Stimulated activated CD4-positive, alpha-beta T cell treated with anti-CD3 and anti-CD28 coated beads, Interleukin-15, amount 100 ng/mL, for 1 hour (primary cell): ENCODE data around the gene MYO7B.

Source experiments
- DNase-seq, 2 donors: peaks; one replicate each; pipeline ENCODE4 v3.0.0-alpha.2; 2020; ENCODE audit warnings: low read depth in 1 of 2, low spot score in 1 of 2

MYO7B gene

DNA sequence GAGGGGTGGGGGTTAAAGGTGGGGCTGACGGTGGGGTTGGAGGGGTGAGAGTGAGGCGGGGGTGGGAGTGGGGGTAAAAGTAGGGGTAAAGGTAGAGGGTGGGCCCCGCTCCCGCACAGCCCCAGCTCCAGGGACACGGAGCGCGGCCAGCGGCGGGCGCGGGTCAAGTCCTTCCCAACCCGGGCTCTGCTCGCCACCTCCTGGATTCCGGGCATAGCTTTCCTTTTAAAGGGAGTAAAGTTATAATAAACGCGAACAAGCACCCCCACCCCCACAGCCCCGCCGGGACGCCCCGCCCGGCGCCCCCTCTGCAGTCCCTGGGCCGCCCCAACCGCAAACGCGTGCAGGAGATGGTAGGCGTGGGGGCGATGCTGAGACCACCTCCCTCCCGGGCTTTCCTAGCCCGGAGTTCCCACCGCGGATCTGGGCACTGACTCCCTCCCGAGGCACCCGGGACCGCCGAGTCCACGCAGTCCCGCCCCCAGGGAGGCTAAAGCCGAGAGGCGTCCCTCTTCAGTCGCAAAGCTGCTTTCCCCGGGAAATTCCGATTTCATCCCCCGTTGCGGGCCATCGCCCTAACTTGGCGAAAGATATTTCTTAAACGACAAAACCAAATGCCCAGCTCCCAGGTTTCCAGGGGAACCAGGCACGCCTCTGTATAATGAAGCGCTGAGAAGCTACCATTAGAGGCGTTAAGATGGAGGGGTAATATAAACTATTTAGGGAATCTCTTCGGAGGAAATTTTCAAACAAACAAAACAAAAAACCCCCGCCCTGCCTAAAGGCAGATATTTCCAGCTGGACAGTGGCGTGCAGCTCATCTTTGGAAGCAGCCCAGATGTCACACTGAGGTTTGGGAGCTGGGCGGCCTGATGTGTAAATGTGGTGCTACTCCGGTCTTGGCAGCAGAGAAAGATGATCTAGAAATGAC is 140.1 kb downstream of the MYO7B start, which contains the start of gene LIMS2:
TSS of gene LIMS2 (minus strand) at position 200 of the 931 bp plus-strand sequence. CDS start 506 bp downstream, outside the sequence.
- no peak for DNase-seq

- no peak for DNase-seq
These were observed 141.4 kb downstream of the MYO7B start for GRCh38 chr2:127676906-127677305.

DNA sequence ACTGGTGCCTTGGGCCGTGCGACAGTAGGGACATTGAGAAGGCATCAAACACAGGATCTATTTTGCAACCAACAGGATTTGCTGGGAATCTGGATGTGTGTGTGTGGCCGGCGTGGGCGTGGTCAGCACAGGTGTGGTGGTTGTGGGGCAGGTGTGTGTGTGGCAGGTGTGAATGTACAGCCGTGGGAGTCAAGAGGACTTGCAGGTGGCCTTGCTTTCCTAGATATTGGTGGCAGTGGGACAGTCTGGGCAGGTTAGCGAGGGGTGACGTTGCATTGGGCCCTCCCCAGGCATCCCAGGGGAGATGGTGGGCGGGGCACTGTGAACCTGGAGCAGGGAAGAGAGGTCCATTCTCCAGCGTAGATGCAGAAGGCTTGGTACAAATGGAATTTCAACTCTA is 143.0 kb downstream of the MYO7B start:
- DNase-seq = no peak

DNA sequence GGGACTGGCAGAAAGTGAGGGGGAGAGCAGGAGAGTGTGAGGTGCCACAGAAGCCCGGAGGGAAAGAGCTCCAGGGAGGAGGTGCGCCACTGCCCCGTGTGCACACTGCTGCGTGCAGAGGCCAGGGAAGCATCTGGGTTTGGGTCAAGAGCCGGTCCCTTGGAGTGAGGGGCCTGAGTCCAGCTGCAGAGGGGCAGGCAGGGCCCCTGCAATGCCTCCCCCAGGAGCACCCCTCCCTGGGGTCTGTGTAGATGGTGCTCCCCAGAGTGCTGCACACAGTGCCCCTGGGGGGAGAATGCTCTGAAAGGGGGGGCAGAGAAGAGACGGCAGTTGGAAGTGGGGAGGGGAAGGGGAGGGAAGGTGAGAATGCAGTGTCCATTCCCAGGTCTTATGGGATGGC is 143.5 kb downstream of the MYO7B start:
- no peak for DNase-seq

GRCh38 chr2:127679680-127680361 is 144.3 kb downstream of the MYO7B start:
- DNase-seq = no peak

- DNase-seq = no peak
These were observed 145.3 kb downstream of the MYO7B start for GRCh38 chr2:127680706-127681287.

DNA sequence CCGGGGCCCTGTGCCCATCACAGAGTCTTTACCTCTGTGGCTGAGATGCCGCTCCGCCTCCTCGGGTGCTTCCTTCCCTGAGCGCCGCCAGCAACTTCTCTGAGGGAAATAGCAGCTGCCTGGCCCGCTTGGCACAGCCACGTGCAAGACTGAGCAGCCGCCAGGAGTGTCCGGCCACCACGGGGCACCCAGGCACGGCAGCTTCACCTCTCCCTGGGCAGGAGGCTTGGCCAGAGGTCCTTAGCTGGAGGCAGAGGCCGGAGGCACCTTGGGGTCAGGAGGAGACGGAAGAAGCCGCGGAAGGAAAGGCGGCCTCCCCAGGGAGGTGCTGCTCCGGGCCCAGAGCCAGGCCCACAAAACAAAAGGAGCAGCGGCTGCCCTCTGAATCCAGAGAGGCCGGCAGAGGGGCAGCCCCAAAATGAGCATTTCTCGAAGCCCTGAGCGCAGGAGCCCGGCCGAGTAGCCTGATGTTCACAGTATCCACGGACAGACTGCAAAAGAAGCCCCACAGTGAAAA is 145.9 kb downstream of the MYO7B start:
- DNase-seq = no peak

DNA sequence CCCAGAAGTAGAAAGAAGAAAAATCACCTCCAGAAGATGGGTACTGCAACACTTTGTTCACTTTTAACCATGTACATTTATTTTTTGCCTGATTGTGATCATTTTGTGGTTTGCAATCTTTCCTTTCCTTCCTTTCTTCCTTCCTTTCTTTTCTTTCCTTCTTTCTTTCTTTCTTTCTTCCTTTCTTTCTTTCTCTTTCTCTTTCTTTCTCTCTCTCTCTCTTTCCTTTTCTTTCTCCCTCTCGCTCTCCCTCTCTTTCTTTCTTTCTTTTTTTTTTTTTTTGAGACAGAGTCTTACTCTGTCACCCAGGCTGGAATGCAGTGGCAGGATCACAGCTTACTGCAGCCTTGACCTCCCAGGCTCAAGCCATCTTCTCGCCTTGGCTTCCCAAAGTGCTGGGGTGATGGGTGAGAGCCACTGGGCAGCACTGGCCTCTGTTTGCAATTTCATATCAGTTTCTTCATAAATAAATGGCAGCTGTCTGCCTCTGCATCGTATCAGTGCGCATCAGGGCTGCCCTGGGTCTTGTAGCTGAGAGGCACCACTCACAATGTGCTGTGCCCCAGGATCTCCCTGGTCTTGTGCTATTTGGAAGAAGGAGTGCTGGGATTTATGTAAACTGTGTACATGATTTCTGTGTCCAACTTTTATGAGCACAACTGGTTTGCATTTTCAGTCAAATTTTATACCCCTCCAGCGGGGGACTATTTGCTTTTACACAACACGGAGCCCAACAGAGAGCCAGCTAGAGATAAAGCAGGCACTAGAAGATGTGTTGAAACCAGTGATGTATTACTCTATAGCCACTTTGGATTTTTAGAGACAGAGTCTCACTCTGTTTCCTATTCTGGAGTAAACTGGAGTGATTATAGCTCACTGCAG is 146.7 kb downstream of the MYO7B start:
- DNase-seq = no peak

DNA sequence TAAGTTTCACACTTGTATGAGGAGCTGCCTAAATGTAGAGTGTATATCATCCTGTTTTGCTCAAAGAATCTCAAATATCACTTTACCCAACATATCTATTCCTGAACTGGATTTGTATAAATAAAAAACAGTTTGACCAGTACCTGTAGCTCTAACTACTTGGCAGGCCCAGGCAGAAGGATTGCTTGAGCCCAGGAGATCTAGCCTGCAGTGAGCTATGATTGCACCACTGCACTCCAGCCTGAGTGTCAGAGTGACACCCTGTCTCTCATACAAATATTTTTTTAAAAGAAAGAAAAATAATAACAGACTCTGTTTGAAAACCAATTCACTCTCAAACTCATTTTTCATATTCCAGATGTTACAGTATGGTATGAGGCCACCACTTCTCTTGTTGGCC is 147.6 kb downstream of the MYO7B start:
- DNase-seq = no peak

DNA sequence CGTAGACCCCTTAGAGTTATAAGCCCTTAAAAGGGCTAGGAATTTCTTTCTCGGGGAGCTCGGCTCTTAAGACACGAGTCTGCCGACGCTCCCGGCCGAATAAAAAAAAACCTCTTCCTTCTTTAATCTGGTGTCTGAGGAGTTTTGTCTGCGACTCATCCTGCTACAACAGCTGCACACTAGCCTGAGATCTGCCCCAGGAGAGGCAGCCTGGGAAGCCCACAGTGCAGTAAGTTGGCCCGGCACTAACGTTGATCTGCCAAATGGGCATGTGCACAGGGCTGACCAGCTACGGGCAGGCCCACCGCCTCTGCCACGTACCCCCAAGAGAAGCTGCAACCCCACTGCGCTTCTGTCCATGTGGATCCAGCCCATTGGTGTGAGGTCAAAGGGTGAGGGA is 148.3 kb downstream of the MYO7B start:
- DNase-seq = no peak

- no peak for DNase-seq
These were observed 150.1 kb downstream of the MYO7B start for GRCh38 chr2:127685410-127686080.
